Measurements from ENCODE around the gene CYB561A3. TPM values are rescaled to one million over a fixed set of nuclear protein-coding genes. Genes with fewer than 3 reads are reported as not detected.

The CYB561A3 gene
- total RNA-seq, 1 donor from 2014 or later, result 26.4 TPM

DNA sequence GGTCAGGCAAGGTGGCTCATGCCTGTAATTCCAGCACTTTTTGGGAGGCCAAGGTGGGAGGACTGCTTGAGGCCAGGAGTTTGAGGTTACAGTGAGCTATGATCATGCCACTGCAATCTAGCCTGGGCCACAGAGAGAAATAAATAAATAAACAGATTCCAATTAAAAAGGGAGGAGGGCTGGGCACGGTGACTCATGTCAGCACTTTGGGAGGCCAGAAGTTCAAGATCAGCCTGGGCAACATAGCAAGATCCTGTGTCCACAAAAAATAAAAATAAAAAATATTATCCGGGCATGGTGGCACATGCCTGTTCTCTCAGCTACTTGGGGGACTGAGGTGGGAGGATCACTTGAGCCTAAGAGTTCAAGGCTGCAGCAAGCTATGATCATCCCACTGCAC lies 7.5 kb downstream of the CYB561A3 start:
- Histone ChIP-seq H3K36me3 (ENCODE audit: insufficient read depth, low read length) (peaks cover 12% of the 10 kb centered on the region), H3K79me2 (ENCODE audit: insufficient read depth, low read length) (no peaks in the 10 kb centered on the region), H3K9me3 (ENCODE audit: insufficient read depth, low read depth, low read length) (no peaks in the 10 kb centered on the region), H3K4me1 (ENCODE audit: insufficient read depth, low read length) (no peaks in the 10 kb centered on the region), H3K4me3 (ENCODE audit: insufficient read depth, low read depth, low read length) (no peak overlapping the region), H3K27ac (ENCODE audit: low read depth, low read length) (no peak overlapping the region), H3K27me3 (ENCODE audit: insufficient read depth, low read length) (no peaks in the 10 kb centered on the region), H4K20me1 (ENCODE audit: insufficient read depth, low read length) (peaks cover 5% of the 10 kb centered on the region), H2AFZ (ENCODE audit: low read depth, low read length) (no peak overlapping the region), H3K4me2 (ENCODE audit: low read length) (no peak overlapping the region), H3K9ac (ENCODE audit: low read length) (no peak overlapping the region)
- TF ChIP-seq, protein P1, sequence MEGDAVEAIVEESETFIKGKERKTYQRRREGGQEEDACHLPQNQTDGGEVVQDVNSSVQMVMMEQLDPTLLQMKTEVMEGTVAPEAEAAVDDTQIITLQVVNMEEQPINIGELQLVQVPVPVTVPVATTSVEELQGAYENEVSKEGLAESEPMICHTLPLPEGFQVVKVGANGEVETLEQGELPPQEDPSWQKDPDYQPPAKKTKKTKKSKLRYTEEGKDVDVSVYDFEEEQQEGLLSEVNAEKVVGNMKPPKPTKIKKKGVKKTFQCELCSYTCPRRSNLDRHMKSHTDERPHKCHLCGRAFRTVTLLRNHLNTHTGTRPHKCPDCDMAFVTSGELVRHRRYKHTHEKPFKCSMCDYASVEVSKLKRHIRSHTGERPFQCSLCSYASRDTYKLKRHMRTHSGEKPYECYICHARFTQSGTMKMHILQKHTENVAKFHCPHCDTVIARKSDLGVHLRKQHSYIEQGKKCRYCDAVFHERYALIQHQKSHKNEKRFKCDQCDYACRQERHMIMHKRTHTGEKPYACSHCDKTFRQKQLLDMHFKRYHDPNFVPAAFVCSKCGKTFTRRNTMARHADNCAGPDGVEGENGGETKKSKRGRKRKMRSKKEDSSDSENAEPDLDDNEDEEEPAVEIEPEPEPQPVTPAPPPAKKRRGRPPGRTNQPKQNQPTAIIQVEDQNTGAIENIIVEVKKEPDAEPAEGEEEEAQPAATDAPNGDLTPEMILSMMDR (IDR thresholded peaks at IDR 0.05; ENCODE audit: insufficient read depth, low read depth, low read length), result no peak
- no peak for TF ChIP-seq EZH2 (IDR thresholded peaks at IDR 0.05; ENCODE audit: insufficient read depth, low read length)
- H3K4me3 Mint-ChIP-seq (ENCODE audit: unreplicated experiment), result no peak overlapping the region
- H3K9me3 Mint-ChIP-seq (ENCODE audit: unreplicated experiment), result peaks cover 4% of the 10 kb centered on the region
- H3K36me3 Mint-ChIP-seq (ENCODE audit: low read depth, unreplicated experiment), result peaks cover 21% of the 10 kb centered on the region
- FAIRE-seq (no peak), DNase-seq (ENCODE audit: low read depth) (no peak)
- H3K27me3 Mint-ChIP-seq (ENCODE audit: low read depth, unreplicated experiment), result no peaks in the 10 kb centered on the region
- no peaks in the 10 kb centered on the region for H3K4me1 Mint-ChIP-seq (ENCODE audit: low read depth, unreplicated experiment)
- no peak overlapping the region for H3K27ac Mint-ChIP-seq (ENCODE audit: unreplicated experiment)

DNA sequence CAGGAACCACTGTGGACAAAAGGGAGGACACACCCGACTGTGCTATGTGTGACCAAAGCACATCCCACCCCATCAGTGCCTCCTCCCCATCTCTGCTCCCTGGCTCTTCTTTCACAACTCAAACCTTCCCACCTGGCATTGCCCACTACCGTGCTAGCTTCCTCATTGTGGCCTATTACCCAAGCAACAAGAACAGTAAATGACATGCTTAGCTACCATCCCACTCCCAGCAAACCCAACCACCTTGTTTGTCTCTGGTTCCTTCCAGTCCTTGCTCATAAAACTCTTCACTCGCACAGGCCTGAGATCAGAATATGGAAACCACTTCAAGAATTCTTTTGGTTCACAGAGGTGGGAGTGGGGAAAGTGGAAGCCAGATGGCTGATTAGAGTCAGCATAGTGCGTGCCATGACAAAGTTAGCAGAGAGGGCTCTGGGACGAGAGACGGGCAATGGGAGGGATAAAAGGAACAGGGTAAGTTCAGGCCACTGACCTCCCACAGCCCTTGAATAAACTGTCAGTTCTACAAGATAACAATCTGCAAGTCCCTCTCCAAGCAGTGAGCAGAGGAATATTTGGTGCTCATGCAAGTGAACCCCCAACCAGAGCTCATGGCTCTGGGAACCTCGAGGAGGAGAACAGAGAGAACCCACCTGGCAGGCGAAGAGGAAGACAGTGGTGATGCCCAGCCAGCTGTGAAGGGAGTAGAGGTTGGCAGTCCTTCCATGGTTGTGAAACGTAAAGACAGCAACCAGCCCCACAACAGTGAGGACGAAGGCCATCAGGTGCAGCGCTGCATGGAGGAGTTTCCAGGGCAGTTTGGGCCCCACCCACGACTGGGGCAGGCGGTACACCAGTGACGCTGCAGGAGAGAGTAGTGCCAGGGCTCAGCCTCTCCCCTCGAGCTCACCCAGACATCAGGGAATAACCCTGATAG lies 8.3 kb downstream of the CYB561A3 start:
- no peak overlapping the region for H3K4me3 Mint-ChIP-seq (ENCODE audit: unreplicated experiment)
- H3K9me3 Mint-ChIP-seq (ENCODE audit: unreplicated experiment), result peaks cover 4% of the 10 kb centered on the region
- no peak for DNase-seq (ENCODE audit: low read depth)
- TF ChIP-seq EZH2 (IDR thresholded peaks at IDR 0.05; ENCODE audit: insufficient read depth, low read length), result no peak
- TF ChIP-seq, protein P1 (IDR thresholded peaks at IDR 0.05; ENCODE audit: insufficient read depth, low read depth, low read length), result no peak
- no peak overlapping the region for H3K27ac ChIP-seq (ENCODE audit: low read depth, low read length)
- H3K36me3 ChIP-seq (ENCODE audit: insufficient read depth, low read length), result peaks cover 12% of the 10 kb centered on the region
- no peak for FAIRE-seq
- no peaks in the 10 kb centered on the region for H3K4me1 ChIP-seq (ENCODE audit: insufficient read depth, low read length)
- no peak overlapping the region for H3K27ac Mint-ChIP-seq (ENCODE audit: unreplicated experiment)
- H2AFZ ChIP-seq (ENCODE audit: low read depth, low read length), result no peak overlapping the region
- no peaks in the 10 kb centered on the region for H3K27me3 Mint-ChIP-seq (ENCODE audit: low read depth, unreplicated experiment)
- H3K4me1 Mint-ChIP-seq (ENCODE audit: low read depth, unreplicated experiment), result no peaks in the 10 kb centered on the region
- H3K36me3 Mint-ChIP-seq (ENCODE audit: low read depth, unreplicated experiment), result peaks cover 21% of the 10 kb centered on the region
- no peaks in the 10 kb centered on the region for H3K9me3 ChIP-seq (ENCODE audit: insufficient read depth, low read depth, low read length)
- no peaks in the 10 kb centered on the region for H3K27me3 ChIP-seq (ENCODE audit: insufficient read depth, low read length)
- no peak overlapping the region for H3K4me2 ChIP-seq (ENCODE audit: low read length)
- H3K4me3 ChIP-seq (ENCODE audit: insufficient read depth, low read depth, low read length), result no peak overlapping the region
- peaks cover 4% of the 10 kb centered on the region for H4K20me1 ChIP-seq (ENCODE audit: insufficient read depth, low read length)
- no peak overlapping the region for H3K9ac ChIP-seq (ENCODE audit: low read length)
- no peaks in the 10 kb centered on the region for H3K79me2 ChIP-seq (ENCODE audit: insufficient read depth, low read length)

DNA sequence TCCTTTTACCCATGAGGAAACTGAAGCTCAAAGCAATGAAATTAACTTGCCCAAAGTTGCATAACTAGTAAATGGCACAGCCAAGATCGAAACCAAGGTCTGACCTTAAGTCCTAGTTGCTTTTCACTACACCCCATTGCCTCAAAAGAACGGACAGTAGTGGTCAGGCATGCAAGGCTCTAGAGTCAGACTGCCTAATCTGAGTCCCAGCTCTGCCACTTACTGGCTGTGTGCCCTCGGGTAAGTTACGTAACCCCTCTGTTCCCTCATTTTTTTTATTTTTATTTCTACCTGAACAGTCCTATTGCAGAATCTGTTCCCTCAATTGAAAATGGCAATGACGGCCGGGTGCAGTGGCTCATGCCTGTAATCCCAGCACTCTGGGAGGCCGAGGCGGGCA lies 9.6 kb downstream of the CYB561A3 start:
- Histone ChIP-seq H3K36me3 (ENCODE audit: insufficient read depth, low read length) (peaks cover 15% of the 10 kb centered on the region), H3K9me3 (ENCODE audit: insufficient read depth, low read depth, low read length) (no peaks in the 10 kb centered on the region), H3K79me2 (ENCODE audit: insufficient read depth, low read length) (no peaks in the 10 kb centered on the region), H3K27me3 (ENCODE audit: insufficient read depth, low read length) (no peaks in the 10 kb centered on the region), H3K4me2 (ENCODE audit: low read length) (no peak overlapping the region), H3K4me3 (ENCODE audit: insufficient read depth, low read depth, low read length) (no peak overlapping the region), H2AFZ (ENCODE audit: low read depth, low read length) (no peak overlapping the region), H3K9ac (ENCODE audit: low read length) (no peak overlapping the region), H3K27ac (ENCODE audit: low read depth, low read length) (no peak overlapping the region), H3K4me1 (ENCODE audit: insufficient read depth, low read length) (no peaks in the 10 kb centered on the region), H4K20me1 (ENCODE audit: insufficient read depth, low read length) (peaks cover 4% of the 10 kb centered on the region)
- H3K36me3 Mint-ChIP-seq (ENCODE audit: low read depth, unreplicated experiment), result peaks cover 26% of the 10 kb centered on the region
- H3K9me3 Mint-ChIP-seq (ENCODE audit: unreplicated experiment), result peaks cover 4% of the 10 kb centered on the region
- H3K27ac Mint-ChIP-seq (ENCODE audit: unreplicated experiment), result no peak overlapping the region
- FAIRE-seq, result no peak
- TF ChIP-seq EZH2 (IDR thresholded peaks at IDR 0.05; ENCODE audit: insufficient read depth, low read length), result no peak
- TF ChIP-seq, protein P1 (IDR thresholded peaks at IDR 0.05; ENCODE audit: insufficient read depth, low read depth, low read length), result no peak
- peaks cover 7% of the 10 kb centered on the region for H3K4me1 Mint-ChIP-seq (ENCODE audit: low read depth, unreplicated experiment)
- no peak for DNase-seq (ENCODE audit: low read depth)
- H3K4me3 Mint-ChIP-seq (ENCODE audit: unreplicated experiment), result no peak overlapping the region
- H3K27me3 Mint-ChIP-seq (ENCODE audit: low read depth, unreplicated experiment), result no peaks in the 10 kb centered on the region

All from astrocyte (in vitro differentiated cells and primary cell).